CD4-positive, alpha-beta T cell treated with Interferon alpha-2 for 1 hour (primary cell): ENCODE measurements around the gene FAM167B.
A peak's percentile ranks its signal among the peaks of the same experiment; 100 is the strongest.
"Not testable (repeated sequence)": the region's sequence is repeated elsewhere in the genome, so short reads cannot be mapped to it uniquely, and the experiment has no call there.

Experiments used
- DNase-seq, 2 donors: peaks; one replicate each; pipeline ENCODE4 v3.0.0-alpha.2; 2020 to 2022

FAM167B gene

DNA sequence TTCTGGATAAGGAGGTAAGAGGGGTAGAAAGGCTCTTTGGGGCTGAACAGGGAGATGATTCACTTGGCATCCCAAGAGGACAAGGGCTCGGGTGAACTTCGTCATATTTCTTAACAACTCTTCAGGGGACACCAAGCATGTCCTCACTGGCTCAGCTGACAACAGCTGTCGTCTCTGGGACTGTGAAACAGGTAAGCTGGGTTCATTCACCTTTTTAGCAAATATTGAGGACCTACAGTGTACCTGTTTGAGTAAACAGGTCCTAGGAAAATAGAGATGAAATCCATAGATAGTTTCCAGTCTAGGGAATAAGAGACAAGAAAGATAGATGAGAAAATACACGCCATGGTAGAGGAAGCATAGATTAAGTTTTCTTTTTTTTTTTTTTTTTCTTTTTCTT lies 22.7 kb upstream of the FAM167B start:
- no peak for DNase-seq

DNA sequence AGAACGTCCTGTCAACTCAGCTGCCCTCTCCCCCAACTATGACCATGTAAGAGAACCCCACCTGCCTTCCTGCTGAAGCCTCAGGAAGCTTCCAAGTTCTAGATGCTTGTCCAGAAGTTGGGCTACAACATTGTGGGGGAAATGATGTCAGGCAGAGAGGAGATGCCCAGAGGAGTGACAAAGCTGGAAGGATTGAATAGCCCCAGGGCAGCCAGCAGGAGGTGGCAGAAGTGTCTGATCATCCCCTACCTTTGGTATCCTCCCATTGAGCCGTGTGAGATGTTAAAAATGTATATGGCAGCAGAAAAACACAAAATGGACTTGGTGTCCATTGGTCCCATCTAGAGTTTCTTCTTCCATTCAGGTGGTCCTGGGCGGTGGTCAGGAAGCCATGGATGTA lies 18.3 kb upstream of the FAM167B start:
- no peak for DNase-seq

DNA sequence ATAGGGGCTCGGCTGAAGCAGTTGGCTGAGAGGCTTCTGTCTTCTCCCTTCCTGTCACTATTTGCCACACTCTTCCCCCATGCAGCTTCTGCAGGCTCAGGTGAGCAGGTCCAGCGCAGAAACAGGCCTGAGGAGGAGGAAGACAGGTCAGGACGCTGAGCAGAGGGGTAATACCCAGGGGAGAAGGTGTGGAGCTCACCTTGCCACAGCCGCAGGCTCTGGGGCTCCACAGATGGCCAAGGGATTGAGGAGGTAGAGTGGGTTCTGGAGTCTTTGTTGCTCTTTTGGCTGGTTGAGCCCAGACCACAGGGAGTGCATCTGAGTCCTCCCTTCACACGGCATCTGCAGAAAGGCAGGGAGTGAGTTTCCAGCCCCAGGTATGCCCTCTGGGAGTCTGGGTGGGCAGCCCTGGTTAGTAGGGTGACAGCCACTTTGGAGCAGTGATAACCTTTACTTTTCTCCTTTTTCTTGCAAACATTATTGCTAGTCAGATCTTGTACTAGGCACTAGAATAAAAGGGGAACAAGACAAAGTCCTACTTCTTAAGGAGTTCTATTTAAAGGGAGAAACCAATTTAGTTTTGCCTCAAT lies 15.1 kb upstream of the FAM167B start:
- DNase-seq, result no peak

DNA sequence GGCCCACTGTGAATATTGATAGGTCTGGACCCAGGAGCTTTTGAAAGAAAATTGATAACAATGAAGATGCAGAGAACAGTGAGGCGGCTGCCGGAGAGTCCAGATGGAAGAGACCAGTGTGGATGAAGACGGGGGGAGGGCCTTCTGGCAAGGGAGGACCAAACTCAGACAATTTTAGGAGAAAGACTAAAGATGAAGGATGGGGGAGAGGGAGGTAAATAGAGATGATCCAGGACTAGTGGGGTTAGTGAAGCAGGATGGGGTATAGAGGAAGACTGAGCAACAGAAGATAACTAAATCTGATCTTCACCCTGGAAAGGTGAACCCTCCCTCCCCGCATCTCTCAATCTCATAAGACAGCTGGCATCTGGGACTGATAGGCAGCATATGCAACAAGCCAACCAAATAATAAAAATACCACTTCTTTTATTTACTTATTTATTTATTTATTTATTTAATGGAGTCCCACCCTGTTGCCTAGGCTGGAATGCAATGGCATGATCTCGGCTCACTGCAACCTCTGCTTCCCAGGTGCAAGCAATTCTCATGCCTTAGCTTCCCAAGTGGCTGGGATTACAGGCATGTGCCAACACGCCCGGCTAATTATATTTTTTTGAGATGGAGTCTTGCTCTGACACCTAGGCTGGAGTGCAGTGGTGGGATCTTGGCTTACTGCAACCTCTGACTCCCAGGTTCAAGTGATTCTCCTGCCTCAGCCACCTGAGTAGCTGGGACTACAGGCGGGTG lies 14.3 kb upstream of the FAM167B start:
- no peak for DNase-seq

DNA sequence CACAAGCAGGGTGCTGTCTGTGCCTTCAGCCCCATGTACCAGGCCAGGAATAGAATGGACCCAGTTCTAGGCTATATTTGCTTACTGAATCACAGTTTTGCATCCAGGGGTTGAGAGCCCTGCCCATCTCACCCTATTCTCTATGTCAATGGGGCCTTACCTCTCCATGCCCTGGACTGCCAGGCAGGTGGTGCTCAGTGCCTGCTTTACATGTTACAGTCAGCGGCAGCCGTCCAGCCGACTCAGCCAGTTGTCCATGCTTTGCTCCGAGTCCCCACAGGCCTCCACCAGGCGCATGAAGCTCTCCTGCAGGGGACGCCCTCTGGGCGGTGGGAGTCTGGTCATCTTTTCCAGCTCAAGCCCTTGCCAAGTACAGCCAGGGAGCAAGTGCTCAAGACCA lies 12.2 kb upstream of the FAM167B start:
- no peak for DNase-seq

DNA sequence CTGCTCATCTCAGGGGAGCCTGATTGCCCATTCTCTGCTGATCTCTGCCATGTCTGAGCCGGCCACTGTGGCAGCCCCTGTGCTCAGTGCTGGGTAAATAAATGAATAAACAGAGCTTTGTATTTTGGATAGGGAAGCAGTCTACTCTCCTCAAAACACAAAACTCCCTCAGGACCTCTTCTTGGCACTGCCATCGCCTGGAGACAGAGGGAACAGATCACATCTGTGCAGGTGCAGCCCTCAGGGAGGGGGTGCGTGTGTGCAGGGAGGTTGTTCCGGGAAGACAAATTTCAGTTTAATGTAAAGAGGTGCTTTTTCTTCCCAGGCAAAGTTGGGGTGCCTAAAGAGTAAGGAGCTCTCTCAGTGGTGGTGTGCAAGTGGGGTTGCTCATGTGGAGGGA lies 7.7 kb upstream of the FAM167B start:
- DNase-seq, result no peak

DNA sequence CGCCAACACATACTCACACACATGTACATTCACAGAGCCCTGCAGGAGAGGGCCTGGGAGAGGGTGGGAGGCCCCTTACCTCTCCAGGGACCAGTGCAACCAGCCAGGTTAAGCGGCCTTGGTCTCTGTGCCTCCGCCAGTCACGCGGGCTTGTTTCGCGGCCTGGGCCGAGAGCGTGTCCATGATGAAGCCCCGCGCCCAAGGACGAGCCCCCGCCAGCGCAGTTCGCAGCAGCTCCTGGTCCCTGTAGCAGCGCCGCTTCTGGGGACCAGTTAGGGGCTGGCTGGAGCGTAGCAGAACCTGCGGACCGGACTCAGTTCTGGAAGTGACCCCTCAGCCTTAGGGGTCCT lies 7.3 kb upstream of the FAM167B start:
- no peak for DNase-seq

DNA sequence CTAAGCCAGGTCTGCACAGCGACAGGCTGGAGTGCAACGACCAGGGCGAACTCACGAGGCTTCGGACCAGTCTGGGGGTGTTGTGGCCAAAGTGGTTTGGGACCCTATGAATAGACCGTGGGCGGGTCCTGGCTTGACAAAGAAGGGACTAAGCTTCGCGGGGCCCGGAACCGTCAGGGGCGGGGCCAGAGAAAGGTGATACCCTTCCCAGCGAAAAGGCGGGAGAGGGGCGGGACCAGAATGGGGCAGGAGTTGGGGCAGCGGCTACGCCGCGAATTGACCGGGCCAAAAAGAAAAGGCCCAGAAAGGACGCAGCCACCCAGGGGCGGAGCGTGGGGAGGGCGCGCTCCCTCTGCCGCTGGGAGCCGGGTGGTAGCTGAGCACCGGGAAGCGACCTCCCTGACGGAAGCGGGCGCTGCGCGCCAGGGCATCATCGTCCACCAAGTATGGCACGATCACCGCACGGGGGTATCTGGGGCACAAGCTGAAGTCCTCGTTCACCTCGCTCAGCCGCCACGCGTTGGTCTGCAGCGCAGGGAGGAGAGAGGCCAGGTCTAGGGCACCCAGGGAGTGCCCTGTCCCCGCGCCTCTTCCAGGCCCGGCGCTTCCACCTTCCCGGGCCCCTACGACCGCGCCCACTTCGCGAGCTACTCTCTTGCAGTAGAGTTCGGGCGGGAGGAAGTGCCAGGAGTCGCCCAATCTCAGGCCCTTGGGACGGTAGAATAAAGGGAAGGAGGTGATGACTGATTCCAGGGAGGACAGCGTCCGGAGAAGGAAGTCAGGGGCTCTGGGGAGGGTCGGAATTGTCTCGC lies 6.7 kb upstream of the FAM167B start:
- DNase-seq, result peak; percentile 56 to 70

DNA sequence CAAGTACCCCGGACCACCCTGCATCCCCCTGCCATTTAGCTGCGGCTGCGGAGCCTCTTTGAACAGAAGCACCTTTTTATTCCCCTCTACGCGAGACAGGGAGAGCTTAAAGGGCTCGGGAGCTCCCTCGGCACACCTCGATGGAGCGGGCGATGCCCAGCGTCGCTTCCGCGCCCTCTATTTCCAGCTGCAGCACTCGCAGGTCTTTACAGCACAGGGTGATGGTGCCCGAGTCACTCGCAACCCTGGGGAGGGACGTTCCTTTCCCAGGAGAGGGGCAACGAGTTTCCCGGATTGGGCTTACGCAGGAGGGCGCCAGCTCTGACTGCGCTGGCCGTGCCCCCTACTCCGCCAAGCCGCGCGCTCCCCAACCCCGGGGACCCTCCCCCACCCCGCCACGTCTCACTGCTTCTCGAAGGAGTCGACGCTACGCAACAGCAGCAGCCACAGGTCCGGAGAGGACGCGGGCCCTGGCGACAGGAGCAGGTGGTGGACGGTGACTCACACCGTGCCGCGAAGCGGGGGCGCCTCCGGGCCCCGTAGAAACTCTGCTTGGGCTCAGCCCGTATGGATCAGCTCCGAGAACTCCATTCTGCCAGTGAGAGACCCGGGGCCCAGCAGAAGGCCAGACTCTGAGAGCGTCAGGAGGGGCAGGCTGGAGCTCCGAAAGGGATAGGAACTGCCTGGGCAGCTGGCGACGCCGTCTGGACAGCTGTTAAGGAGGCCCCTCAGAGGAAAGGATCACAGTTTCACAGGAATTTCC lies 5.8 kb upstream of the FAM167B start:
- peak in 1 of 2 donors; percentile 38 for DNase-seq

DNA sequence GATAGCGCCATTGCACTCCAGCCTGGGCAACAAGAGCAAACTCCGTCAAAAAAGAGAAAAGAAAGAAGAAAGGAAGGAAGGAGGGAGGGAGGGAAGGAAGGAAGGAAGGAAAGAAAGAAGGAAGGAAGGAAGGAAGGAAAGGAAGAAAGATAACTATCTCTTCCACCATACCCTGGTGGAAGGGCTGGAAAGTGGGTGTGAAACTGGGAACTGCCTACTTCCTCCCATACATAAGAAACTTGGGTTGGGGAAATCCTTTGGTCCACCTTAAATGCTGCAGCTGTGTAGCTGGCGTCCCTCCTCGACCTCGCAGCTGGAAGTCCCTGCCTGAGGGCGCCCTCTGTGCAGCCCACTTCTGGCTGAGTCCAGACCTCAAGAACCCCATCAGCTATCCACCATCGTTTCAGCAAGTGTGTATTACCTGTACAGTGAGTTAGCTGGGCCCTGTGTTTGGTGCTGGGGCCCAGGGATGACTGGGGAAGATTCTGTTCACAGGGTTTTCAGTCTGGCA lies 4.6 kb upstream of the FAM167B start:
- DNase-seq, result no peak

DNA sequence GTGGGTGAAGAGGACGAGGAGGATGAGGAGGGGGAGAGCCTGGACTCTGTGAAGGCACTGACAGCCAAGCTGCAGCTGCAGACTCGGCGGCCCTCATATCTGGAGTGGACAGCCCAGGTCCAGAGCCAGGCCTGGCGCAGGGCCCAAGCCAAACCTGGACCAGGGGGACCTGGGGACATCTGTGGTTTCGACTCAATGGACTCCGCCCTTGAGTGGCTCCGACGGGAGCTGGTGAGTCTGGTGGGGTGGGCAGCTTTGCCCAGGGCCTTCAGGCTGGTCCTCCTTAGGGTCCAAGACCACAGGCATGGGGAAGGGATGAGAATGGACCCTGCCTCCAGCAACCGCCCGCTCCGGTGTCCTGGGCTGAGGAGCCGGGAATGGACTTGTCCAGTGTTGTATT lies 430 bp downstream of the FAM167B start:
- DNase-seq, result no peak

DNA sequence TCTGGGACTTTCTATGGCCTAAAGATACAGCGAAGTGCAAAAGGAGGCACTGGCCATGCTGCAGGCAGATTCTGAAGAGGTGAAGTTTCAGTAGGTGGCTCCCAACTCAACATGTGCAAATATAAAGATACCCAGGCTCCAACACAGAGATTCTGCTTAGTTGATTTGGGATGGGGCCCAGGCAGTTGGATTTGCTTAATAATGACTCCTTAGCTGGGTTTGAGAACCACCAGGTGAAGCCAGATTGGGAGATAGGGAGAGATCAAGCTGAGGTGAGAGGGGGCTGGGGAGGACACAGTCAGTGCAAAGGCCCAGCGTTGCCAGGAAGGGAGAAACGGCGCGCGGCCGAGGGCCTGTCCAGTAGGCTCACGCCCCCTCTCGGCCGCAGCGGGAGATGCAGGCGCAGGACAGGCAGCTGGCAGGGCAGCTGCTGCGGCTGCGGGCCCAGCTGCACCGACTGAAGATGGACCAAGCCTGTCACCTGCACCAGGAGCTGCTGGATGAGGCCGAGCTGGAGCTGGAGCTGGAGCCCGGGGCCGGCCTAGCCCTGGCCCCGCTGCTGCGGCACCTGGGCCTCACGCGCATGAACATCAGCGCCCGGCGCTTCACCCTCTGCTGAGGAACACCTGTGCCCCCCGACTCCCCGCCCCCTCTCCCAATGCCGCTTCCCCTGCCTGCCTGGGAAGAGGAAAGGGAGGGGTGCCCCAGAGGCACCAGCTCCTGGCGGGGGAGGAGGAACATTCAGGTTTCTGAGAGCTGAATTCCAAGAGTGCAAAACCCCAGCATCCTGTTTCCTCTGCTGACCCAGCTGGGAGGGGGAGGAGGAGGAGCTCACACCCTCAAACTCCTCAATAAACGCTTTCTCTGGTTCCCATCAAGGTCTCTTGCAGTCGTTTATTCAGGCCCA lies 1.2 kb downstream of the FAM167B start:
- peak; percentile 75 to 82 for DNase-seq

DNA sequence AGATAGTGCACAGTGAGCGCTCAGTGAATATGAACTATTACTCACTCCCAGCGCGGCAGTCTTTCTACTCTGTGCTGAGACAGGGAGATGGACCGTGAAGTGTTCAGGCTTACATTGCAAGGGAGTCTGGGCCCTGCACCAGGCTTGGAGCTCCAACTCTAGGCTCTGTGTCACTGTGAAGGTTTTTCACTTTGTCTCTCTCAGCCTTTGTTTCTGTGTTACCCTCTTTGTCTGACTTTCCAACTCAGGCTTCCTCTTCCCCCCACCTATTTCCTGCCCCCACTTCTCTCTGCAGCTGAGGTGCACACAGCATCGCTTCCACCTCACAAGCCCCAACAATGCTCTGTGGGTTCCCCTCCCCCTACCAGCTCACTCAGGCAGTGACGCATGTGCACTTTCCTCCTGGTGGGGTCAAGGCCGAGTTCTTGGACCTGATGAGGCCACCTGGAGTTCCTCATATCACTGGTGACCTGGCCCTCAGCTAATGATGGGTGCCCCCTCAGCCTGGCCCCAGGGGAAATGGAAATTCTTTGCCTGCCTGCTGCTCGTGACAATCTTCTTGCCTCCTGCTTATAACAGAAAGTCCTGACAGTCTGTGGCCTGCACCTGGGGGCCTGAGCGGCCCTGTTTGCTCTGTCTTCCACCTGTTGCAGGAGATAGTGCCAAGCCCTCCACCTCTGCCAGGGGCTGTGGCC lies 3.0 kb downstream of the FAM167B start:
- peak; percentile 85 to 88 for DNase-seq

DNA sequence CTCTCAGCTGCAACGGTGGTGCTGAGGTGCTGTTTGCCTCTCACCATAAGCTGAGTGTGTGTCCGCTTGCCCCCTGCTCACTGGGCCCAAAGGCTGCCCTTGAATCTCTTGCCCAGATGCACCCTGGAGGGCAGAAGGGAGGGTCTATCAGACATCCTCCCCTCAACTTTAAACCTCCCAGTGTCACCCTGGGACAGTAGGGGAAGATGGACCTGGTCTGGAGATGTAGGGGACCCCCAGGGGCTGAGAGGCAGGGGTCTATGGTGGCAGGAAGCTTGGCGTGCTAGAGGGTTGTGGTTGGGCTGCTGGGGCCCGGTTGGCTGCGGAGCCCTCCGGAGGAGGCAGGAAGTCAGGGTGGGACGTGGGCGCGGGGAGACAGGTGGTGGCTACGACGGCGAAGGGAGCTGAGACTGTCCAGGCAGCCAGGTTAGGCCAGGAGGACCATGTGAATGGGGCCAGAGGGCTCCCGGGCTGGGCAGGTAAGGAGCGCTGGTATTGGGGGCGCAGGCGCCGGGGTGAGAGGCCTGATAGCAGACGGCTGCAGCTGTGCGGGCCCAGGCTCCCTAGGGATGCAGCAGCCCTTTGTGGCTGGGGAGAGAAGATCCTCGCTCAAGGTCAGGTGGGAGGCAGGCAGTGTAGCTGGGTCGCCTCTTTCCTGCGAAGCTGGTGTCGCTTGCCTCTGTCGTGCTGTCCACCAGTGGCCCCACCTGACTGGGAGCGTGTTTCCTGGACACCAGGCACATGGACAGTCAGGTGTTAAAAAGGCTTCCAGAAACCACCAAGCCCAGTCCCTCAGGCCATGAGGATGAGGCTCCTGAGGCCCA lies 4.1 kb downstream of the FAM167B start, which contains the start of gene LCK:
LCK (plus strand) TSS at position 373 of the 824 bp plus-strand sequence. CDS start 23,065 bp downstream, outside the sequence.
- peak; percentile 42 to 63 for DNase-seq

DNA sequence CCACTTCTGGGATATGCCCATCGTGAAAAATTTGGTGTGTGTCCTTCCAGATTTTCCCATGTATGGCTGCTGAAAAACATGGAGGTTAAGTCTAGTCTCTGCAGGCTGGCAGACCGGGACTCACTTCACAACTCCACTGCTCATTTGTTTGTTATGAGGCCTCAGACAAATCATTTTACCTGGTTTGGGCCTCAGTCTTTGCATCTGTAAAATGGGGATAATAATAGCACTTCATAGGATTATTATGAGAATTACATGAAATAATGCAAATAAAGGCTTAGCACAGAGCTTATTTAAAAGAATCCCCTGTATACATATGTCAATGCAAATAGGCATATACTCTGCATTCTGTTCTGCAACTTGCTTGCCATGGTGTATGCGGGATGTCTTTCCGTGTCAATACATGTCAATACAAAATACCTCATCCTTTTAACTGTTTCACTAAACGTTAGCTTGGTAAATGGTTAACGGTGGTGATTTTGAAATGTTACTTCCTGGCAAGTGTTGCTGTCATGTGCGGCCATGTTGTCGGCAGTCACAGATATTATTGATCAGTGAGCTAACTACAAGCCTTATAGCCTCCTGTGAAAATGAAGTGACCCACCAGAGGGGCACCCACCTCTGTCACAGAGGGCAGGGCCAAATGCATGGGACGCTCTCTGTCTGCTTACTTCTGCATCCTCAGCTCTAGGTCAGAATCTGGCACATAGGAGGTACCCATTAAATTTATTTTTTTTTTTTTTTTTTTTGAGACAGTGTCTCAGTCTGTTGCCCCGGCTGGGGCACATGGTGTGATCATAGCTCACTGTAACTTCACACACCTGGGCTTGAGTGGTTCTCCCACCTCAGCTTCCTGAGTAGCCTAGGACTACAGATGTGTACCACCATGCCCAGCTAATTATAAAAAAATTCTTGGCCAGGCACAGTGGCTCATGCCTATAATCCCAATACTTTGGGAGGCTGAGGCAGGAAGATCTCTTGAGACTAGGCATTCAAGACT lies 8.3 kb downstream of the FAM167B start:
- DNase-seq, result no peak

DNA sequence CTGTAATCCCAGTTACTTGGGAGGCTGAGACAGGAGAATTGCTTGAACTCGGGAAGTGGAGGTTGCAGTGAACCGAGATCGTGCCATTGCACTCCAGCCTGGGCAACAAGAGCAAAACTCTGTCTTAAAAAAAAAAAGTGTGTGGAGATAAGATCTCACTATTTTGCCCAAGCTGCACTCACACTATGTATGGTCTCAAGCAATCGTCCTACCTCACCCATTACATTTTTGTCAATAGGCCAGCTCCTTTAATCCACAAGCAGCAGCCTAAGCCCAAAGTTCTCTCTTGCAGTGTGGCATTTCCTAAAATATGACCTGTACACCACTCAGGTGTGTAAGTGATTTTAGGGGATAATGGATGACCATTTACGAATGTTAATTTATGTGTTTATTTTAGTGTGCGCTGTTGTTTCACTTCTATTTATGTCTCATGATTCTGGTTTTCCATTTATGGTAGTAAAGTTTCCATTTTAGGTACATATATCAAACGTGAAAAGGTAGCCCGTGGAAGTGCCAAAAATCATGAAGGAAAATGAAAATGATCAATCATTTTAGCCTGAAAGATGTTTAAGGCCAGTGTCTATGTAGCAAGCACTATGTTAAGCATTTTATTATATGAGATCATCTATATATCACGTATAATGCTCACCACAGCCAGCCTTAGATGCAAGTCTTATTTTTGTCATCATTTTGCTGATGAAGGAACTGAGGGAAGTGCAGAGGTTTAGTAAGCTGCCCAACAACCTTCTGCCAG lies 9.6 kb downstream of the FAM167B start:
- DNase-seq, result no peak

DNA sequence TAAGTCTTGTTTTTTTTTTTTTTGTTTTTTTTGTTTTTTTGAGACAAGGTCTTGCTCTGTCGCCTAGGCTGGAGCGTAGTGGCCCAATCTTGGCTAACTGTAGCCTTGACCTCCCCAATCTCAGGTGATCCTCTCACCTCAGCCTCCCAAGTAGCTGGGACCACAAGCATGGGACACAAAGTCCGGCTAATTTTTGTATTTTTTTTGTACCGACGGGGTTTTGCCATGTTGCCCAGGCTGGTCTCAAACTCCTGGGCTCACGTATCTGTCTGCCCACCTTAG lies 10.1 kb downstream of the FAM167B start:
- DNase-seq, result no peak

DNA sequence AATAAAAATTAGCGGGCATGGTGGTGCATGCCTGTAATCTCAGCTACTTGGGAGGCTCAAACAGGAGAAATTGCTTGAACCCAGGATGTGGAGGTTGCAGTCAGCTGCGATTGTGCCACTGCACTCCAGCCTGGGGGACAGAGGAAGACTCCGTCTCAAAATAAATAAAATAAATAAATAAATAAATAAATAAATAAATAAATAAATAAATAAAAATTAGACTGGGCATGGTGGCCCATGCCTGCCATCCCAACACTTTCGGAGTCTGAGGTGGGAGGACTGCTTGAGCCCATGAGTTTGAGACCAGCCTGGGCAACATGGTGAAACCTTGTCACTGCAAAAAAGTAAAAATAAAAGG lies 16.2 kb downstream of the FAM167B start:
- not testable (repeated sequence) for DNase-seq

DNA sequence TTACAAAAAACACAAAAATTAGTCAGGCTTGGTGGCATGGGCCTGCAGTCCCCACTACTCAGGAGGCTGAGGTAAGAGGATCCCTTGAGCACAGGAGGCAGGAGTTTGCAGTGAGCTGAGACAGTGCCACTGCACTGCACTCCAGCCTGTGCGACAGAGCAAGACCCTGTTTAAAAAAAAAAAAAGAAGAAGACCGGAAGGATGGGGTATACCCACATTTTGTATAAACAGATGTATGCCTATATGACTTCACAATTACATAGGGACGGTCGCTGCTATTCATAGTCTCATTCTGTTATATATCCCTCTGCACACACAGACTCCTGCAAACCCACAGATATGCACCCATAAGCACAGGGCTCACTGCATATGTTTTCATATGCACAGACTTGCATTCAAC lies 16.7 kb downstream of the FAM167B start:
- DNase-seq, result no peak
